ENCODE results near the gene SERP2.
A peak's percentile ranks its signal among the peaks of the same experiment; 100 is the strongest.

Gene SERP2

DNA sequence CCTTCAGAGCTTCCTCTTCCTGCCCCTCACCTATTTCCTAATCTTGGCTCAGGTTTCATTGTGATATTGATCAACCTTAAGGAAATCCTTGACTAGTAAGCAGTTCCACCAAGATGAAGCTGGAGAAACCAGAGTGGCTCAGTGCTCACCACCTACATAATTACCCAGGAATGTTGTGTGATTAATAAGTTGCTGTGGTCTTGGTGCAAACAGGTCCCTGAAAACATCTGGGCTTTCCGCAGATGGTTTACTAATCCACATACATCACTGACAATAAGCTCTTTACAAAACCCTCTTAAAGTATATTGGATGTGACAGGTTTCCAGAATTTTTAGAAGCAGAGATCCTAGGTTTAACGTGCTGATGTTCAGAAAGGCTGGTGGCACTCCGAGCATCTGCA, 8.6 kb upstream of the SERP2 start:
- H3K4me3 ChIP-seq (ENCODE audit: control insufficient read depth, low read depth, low read length), result no peak overlapping the region
- peak; percentile 84 for DNase-seq (ENCODE audit: low read depth)
- TF ChIP-seq, protein P1, sequence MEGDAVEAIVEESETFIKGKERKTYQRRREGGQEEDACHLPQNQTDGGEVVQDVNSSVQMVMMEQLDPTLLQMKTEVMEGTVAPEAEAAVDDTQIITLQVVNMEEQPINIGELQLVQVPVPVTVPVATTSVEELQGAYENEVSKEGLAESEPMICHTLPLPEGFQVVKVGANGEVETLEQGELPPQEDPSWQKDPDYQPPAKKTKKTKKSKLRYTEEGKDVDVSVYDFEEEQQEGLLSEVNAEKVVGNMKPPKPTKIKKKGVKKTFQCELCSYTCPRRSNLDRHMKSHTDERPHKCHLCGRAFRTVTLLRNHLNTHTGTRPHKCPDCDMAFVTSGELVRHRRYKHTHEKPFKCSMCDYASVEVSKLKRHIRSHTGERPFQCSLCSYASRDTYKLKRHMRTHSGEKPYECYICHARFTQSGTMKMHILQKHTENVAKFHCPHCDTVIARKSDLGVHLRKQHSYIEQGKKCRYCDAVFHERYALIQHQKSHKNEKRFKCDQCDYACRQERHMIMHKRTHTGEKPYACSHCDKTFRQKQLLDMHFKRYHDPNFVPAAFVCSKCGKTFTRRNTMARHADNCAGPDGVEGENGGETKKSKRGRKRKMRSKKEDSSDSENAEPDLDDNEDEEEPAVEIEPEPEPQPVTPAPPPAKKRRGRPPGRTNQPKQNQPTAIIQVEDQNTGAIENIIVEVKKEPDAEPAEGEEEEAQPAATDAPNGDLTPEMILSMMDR (conservative IDR thresholded peaks at IDR 0.05; ENCODE audit: control insufficient read depth, insufficient read depth, low read depth, low read length), result no peak

DNA sequence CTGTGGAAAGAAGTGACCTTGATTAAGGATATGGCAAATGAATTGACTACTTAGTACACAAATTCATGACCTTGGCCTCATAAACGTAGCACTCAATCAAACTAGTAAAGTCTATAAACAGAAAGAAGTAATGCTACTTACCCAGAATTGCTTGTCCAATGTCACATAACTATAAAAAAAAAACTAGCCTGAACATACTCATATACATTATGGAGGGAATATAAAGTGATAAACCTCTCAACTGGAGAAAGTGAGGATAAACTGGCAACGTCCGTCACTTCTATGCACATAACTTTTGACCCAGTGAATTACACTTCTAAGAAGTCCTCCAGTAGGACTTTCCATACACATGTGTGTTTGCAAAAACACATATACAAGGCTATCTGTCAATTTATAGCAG, 7.7 kb upstream of the SERP2 start:
- no peak for DNase-seq (ENCODE audit: low read depth)
- no peak overlapping the region for H3K4me3 ChIP-seq (ENCODE audit: control insufficient read depth, low read depth, low read length)
- TF ChIP-seq, protein P1 (conservative IDR thresholded peaks at IDR 0.05; ENCODE audit: control insufficient read depth, insufficient read depth, low read depth, low read length), result no peak

DNA sequence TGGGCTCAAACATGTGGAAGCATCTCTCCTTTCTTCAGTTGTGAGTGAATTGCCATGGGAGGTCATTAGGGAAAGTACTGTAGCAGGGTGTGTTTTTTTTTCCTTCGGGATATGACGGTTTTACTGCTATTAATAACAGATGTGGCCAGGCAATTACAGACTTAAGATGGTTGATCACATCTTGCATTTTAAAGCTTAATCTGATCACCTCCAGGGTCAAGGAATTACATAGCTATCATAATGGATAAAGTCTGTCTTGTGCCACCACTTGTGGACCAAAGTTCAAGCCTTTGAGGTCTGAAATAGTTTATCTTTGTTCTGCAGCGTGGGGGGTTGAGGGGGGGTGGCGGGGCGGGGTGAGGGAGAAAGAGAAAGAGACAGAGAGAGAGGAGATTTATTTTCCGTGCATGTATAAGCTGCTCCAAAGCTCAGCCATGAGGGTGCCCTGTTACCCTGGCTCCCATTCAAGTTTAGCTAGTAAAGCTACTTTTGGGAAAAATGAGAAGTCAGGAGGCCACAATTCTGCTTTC, 5.5 kb upstream of the SERP2 start:
- TF ChIP-seq, protein P1 (conservative IDR thresholded peaks at IDR 0.05; ENCODE audit: control insufficient read depth, insufficient read depth, low read depth, low read length), result no peak
- DNase-seq (ENCODE audit: low read depth), result peak; percentile 89
- H3K4me3 ChIP-seq (ENCODE audit: control insufficient read depth, low read depth, low read length), result no peak overlapping the region

DNA sequence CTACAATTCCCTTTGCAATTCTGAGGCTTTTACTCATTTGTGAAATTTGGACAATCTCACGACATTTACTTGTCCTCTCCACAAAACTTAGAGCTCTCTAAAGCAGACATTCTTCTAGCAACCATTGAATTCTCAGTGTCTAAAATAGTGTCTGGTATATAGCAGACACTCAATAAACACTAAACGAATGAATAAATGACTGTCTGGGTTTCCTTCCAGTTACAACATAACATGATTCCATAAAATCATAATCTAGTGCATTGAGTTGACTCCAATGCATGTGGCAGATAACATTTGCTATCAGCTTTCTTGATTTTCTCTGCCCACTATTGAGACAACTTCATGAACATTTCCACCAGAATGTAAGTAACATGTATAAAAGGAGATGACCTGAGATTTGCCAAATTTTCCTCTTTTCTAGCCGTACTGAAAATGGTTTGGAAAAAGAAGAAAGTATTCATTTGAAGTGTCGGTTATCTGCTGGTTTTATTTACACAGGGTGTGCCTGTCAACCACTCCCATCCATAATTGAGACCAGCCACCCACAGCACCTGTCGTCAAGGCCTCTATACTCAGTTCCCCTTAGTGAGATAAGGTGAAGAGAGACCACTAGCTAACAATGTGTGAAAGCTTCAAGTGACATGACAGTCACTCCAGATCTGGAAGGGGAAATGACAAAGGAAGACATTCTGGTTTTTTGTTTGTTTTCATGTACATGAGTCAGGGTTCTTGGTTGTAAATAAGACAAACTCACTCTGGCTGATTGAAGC, 4.8 kb upstream of the SERP2 start:
- H3K4me3 ChIP-seq (ENCODE audit: control insufficient read depth, low read depth, low read length), result no peak overlapping the region
- TF ChIP-seq, protein P1 (conservative IDR thresholded peaks at IDR 0.05; ENCODE audit: control insufficient read depth, insufficient read depth, low read depth, low read length), result no peak
- DNase-seq (ENCODE audit: low read depth), result no peak

DNA sequence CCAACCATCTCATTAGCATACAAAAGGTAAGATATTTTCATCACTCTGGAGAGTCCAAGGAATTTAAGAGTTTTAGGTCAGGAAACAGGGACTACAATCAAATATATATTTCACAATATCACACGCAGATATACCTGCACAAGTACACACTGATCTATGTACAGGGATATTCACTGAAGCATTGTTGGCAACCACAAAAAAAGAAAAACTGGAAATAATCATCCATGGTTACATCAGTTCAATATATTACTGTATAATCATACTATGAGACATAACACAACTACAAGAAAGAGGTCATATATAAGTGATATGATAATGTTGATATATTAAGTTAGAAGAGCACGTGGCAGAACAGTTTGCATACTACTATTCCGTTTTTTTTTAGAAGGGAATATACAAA, 2.2 kb upstream of the SERP2 start:
- TF ChIP-seq, protein P1 (conservative IDR thresholded peaks at IDR 0.05; ENCODE audit: control insufficient read depth, insufficient read depth, low read depth, low read length), result no peak
- no peak overlapping the region for H3K4me3 ChIP-seq (ENCODE audit: control insufficient read depth, low read depth, low read length)
- DNase-seq (ENCODE audit: low read depth), result no peak

DNA sequence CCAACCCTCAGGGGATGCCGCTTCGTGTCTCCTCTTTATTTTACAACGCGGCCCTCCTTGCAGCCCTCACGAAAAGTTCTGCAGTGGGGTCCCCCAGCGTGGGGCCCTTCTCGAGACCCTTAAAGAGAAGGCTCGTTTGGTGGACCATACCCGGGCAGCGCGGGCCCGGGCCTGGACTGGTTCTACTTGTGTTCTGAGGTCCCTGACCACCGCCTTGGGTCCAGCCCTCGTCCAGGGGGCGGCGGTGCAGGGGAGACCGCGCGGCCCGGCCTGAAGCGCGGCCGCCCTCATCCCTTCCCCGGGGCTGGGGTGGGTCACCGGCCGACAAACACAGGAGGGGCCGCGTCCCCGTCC, 400 bp upstream of the SERP2 start:
- TF ChIP-seq, protein P1 (conservative IDR thresholded peaks at IDR 0.05; ENCODE audit: control insufficient read depth, insufficient read depth, low read depth, low read length), result no peak
- no peak for DNase-seq (ENCODE audit: low read depth)
- peak overlapping the region; percentile 55 for H3K4me3 ChIP-seq (ENCODE audit: control insufficient read depth, low read depth, low read length)
